GM18858 (cell line): Measurements from ENCODE around the gene COL20A1.

Experiments used
- ATAC-seq: cut with Tn5 transposase; IDR thresholded peaks from one replicate; pipeline ENCODE4 v1.9.1; 2021; ENCODE audit not compliant: unreplicated experiment

COL20A1 gene

DNA sequence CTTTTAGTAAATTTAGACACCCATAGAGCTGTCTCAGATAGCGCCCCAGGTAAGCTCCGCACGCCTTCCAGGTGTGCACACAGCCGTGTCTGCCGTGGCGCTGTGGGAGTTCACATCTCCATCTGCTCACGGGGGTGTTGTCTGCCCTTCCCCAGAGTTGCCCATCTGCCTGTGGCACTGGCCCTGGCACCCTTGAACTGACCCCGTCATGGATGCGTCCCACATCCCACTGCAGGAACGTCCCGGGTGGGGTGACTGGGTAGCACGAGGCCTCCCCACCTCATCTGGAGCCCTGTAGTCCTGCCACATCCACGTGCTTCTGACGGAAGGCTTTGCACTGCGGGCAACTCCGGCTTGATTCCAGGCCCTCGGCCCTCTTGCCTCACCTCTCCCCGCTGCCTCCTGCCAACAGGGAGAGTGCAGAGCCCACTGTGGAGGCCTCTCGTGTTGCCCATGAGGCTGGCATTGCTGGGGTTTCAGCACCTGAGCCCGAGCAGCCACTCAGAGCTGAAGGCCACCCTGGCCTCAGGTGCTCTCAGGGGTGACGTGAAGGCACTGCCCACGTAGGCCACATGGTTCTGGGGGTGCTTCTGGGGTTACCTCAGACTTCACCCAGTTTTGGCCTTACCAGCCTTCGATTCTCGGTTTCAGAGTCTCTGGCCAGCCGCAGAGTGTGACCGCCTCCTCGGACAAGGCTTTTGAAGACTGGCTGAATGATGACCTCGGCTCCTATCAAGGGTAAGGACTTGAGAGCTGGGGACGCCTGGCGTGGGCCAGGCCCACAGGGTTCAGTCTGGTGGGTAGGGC, 15.3 kb upstream of the COL20A1 start:
- no peak for ATAC-seq

DNA sequence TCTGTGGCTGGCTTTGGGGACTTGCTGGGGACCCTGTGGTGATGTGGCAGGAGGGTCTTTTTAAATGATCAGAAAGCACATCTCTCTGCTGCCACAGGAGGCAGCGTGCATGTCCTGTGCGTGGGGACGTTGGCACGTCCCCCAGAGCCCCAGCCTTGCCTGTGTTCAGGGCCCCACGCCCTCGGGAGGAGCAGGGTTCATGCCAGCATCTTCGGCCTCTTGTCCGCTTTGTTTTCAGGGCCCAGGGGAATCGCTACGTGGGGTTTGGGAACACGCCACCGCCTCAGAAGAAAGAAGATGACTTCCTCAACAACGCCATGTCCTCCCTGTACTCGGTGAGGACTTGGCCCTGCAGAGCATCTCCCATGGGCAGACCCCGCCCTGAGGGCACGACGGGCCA, 14.3 kb upstream of the COL20A1 start:
- no peak for ATAC-seq

DNA sequence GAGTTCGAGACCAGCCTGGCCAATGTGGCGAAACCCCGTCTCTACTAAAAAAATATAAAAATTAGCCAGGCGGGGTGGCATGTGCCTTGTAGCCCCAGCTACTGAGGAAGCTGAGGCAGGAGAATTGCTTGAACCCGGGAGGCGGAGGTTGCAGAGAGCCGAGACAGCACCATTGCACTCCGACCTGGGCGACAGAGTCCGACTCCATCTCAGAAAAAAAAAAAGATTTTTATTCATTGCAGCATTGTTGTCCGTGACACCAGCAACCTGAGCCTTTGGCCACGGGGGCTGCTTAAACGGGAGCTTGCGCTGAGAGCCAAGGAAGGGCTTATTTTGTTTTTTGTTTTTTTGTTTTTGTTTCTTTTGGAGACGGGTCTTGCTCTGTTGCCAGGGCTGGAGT, 13.1 kb upstream of the COL20A1 start:
- no peak for ATAC-seq

DNA sequence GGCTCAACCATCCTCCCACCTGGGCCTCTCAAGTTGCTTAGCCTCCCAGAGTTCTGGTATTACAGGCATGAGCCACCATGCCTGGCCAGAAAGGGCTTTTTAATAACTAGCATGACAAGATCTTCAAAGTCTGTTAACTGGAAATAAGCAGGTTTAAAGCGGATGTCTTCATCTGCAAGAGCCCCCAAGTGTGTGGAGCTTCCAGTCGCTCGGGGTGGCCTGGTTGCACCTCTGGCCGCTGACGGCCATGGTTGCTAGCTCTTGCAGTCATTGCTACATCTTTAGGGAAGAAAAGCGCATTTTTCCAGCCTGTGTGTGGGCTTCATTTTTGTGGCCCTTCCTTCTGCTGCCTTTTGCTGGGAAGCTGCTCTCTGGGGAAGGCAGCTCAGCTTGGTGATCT, 12.6 kb upstream of the COL20A1 start:
- ATAC-seq: no peak

DNA sequence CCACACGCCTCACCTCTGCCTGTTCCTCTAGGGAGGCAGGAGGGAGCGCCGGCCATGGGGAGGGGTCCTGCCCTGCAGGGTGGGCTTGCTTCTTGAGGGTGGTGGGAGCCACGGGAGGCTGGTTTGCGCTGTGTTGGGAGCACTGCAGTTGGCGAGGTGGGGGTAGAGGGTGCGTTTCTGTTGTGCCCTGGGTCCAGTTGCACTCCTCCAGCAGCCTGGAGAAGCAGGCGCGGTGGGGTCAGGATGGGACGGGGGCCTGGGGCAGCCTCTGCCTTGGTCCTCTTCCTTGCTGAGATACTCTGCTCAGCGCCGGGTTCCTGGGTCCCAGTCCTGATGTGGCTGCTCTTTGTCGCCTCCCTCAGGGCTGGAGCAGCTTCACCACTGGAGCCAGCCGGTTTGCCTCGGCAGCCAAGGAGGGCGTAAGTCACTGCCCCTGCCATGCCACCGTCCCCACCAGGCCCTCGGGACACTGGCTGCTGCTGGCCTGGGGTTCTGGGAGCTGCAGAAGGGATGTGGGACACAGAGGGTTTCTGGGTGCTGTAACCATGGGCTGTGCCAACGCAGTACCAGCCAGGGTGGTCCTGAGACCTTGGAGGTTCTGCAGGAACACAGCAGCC, 11.9 kb upstream of the COL20A1 start:
- no peak for ATAC-seq

DNA sequence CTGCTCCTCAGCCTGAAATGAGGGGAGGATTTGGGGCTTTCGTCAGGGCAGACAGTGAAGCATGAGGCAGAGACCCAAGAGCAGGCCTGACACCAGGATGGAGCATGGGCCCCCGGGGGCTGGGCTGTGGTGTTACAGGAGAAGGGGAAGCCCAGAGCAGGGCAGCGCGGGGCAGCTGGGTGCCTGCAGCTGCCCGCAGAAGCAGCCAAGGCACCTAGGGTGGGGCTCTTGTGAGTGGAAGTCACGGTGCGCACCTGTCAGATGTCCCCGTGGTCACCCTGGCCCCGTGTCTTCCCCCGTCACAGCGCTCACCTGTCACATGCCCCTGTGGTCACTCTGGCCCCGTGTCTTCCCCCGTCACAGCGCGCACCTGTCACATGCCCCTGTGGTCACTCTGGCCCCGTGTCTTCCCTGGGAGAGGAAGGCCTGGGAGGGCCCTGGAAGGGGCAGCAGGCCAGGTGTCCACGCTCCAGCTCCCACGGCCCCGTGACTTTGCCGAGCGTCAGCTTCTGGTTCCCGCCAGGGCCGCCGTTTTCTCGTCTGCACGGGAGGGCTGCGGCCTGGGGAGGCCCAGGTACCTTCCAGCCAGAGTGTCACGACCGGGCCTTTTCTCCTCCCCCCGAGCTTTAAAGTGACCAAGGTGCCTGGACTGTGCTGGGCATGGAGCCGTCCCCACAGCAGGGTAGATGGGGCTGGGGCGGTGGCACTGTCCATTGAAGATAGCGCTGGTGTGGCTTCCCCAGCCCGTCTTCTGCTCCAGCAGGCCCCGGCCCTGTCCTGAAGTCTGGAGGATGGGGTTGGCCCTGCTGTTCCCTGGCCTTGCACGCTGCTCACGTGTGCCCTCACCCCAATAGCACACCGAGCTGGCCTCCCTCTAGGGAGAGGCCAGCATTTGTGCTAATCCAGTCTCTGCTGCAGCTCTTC, 11.0 kb upstream of the COL20A1 start:
- no peak for ATAC-seq

DNA sequence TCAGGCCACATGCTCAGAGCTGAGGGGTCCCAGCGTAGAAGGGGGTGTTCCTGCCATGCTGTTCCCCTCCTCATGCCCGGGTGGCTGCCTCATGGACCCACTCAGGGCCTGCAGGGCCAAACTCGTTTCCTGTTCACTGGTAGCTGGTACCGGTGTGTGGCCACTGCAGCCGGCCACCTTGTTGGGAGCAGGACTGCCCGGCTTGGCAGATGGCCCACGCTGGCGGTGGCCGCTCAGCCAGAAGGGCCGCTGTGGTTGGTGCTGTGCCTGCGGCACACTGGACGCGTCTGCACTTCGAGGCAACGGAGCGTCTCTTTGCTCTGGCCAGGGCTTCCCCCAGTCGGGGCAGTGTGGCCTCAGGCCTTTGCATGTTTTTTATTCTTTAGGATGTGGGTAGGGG, 10.0 kb upstream of the COL20A1 start:
- no peak for ATAC-seq

DNA sequence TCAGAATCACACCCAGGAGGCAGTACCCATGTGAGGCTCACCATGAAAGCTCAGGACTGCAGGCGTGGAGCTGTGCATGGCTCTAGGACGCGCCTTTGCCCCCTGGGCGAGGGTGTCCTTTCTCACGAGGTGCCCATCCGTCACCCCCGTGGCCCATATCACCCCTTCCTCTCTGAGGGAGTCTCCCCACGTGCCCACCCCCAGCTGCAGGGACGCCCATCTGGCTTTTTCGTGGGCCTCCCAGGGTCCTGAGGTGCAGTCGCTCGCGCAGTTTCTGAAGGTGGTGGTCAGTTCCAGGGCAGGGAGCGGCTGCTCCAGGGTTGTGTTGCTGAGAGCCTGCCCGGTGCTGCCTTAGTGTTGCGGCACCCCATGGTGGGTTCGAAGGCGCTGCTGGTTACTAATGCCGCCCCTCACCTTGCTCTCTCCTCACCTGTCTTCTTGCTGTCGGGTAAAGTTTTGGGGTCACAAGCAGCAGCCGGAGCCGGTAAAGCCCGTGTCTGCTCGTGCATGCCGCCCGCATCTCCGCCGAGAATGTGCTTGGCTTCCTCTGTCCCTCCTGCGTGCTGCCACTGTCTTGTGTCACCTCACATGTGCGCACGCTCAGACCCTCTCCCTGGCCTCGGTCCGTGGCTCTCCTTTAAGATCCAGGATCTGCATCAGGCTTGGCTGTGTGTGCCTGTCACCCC, 9.4 kb upstream of the COL20A1 start:
- no peak for ATAC-seq

DNA sequence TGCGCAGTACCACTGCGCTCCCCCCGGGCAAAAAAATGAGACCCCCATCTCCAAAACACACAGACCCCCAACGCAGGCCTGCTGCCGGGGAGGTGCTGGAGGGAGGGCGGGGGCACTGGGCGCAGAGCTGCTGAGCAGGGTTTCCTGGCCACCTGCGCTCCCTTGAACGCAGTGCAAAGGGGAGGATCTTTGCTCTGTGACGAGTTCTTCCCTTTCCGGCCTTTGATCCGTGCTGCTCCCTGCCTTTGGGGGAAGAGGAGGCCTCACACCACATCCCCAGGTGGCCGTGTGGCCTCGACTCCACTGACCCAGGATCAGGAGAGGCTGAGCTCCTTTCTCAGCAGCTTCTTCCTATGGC, 8.9 kb upstream of the COL20A1 start:
- no peak for ATAC-seq

DNA sequence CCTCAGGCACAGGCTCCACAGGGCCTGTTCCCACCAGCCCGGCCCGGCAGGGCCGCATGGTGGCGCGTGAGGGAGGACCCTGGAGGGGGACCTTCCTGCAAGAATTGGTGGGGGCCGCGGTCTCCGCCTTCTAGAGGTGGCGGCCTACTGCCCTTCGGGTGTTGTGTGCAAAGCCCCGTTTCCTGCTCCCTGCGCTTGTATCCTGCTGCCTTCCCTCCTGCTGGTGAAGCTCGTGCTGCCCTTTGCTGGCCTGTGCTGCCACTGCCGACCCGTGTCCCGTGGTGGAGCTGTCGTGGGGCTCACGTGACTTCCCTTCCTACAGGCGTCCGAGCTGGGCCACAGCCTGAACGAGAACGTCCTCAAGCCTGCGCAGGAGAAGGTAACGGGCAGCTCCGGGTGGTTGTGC, 8.4 kb upstream of the COL20A1 start:
- no peak for ATAC-seq

DNA sequence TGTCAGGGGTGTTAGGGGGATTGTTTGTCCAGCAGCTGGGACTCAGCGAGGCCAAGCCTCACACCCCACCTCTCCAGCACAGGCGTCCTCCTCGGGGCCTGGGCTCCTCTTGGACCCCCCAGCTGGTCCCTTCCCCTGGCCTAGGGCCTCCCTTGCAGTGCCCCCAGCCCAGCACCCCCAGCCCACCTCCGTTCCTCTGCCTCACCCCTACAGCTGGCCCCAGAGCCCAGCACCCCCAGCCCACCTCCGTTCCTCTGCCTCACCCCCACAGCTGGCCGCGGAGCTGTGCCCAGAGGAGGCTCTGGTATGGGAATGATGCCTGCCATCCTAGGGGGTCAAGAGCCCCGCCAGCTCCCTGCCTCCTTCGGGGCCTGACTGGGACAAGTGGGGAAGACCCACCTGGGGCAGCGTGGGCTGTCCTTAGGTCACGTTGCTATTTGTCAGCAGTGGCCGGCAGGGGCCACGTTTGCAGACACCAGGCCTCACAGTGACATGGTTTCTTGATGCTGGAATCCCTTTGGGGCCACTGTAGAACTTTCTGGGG, 7.9 kb upstream of the COL20A1 start:
- ATAC-seq: no peak

DNA sequence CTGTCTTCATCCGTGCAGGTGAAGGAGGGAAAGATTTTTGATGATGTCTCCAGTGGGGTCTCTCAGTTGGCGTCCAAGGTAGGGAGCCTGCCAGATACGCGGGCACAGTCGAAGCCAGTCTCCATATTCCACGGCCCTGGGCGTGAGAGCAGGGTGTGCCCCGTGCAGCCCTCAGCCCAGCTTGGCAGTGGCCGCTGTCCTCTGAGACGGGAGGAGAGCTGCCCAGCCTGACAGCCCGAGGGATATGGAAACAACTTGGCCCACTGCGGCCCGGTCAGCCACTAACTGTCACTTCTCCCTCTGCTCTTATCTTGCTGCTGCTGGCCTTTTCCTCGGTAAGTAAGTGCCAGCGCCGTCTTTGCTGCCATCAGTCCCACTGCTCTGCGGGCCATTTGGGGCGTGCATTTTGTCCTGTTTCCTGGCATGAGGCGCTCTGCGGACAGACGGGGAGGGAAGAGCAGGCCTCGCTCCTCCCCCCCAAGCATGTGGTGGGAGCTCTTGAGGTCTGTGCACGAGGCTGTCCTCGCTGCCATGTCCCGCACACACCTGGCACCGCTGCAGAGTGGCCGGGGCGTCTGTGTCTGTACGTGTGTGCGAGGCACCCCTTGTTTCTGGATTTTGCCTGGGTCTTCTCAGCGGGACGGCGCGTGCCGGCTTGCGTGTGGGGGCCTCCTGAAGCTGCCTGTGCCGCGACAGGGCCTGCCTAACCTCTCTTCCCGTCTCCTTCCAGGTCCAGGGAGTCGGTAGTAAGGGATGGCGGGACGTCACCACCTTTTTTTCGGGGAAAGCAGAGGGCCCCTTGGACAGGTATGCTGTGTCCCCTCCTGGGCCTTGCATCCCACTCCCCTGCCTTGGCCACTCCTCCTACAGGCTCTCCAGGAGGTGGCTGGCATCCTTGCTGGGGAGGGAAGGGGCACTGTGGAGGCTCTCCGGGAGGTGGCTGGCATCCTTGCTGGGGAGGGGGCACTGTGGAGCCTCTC, 7.1 kb upstream of the COL20A1 start:
- no peak for ATAC-seq

DNA sequence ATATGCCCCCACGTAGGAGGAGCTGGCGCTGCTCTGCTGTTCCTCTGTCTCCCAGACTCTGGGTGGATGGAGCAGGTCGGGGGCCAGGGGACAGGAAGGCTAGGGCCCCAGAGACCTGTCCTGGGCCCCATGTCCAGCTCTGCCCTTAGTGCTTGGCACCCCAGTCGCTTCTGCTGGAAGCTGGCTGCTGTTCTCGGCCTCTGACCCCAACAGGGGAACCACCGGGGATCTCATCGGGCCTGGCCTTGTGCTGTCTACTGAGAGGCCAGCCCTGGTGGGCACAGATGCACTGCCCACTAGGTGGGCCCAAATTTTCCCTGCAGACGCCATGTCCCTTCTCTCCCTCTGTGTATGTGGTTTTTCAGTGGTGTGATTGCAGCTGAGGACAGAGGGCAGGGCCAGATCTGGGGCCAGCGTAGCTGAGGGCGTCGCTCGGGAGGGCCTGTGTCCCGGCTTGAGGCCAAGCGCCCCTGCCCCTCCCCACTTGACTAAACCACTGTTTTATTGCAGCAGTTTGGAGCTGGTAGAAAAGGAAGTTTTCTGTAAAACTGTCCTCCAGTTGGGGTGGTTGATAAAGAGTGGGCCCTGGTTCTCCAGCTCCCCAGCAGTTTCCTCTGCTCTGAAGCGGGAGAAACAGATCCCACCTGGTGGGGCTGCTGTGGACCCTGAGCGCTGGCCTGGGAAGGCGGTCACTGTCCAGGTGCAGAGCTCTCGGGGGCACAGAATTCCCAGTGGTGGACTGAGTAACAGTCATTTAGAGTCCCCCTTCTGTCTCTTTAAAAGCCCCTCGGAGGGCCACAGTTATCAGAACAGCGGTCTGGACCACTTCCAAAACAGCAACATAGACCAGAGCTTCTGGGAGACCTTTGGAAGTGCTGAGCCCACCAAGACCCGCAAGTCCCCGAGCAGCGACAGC, 5.9 kb upstream of the COL20A1 start:
- no peak for ATAC-seq

DNA sequence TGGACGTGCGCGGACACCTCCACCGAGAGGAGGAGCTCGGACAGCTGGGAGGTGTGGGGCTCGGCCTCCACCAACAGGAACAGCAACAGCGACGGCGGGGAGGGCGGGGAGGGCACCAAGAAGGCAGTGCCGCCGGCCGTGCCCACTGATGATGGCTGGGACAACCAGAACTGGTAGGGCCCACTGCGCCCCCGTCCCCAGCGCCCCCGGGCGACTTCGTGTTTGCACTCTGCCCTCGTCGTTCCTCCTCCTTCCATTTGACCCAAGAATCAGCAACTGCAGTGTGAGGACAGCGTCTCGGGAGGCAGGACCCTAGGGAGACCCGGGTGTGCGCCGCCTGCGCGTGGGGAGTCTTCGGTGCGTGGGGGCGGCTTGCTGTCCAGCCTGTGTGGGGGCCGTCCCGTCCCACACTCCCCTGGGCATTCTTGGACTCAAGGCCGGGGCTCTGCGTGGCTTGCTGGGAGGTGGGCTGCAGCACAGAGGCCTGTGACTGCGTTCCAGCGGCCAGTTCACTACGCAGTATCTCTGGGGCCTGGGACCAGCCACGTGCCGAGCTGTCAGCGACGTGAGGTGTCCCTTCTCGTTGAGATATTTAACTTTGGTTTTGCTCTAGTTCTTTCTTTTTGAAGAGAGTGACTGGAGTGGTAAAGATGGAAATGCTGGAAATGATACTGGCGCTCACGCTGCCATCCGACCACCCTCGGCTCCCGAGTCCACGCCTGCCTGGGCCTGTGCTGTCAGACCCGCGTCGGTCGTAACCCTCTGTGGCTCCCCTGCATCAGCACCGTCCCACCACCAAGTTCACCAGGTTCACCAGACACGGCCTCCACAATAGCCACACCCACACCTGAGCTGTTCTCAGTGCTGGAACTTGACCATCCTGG, 5.0 kb upstream of the COL20A1 start:
- ATAC-seq: no peak

DNA sequence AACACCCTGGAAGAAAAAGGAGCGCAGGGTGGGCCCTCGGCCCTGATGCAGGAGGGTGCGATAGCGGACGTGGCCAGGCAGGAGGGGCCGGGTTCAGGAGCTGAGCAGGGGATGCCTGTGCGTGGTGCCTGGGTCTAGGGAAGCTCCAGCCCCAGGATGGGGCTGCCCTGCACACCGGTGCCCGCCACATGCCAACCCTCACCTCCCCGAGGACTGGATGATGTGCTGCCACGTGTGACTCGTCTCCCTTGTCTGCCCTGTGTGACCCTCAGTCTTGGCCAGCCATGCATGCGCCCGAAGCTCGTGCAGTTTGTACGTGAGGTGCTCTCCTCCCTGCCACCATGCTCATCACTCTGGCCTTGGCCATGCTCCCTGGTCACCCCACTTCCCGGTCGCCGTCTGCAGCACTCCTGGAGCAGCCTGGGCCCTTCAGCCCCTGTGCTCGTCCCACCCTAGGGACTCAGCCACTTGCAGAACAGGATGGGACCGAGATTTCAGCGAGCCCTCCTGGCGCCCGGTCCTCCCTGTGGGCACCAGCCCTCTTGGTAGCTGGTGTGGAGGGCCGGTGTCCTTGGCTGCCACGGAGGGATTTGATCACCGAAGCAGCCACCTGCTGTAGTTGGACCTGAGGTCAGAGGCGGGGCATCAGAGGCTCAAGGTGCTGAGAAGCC, 4.3 kb upstream of the COL20A1 start:
- no peak for ATAC-seq

DNA sequence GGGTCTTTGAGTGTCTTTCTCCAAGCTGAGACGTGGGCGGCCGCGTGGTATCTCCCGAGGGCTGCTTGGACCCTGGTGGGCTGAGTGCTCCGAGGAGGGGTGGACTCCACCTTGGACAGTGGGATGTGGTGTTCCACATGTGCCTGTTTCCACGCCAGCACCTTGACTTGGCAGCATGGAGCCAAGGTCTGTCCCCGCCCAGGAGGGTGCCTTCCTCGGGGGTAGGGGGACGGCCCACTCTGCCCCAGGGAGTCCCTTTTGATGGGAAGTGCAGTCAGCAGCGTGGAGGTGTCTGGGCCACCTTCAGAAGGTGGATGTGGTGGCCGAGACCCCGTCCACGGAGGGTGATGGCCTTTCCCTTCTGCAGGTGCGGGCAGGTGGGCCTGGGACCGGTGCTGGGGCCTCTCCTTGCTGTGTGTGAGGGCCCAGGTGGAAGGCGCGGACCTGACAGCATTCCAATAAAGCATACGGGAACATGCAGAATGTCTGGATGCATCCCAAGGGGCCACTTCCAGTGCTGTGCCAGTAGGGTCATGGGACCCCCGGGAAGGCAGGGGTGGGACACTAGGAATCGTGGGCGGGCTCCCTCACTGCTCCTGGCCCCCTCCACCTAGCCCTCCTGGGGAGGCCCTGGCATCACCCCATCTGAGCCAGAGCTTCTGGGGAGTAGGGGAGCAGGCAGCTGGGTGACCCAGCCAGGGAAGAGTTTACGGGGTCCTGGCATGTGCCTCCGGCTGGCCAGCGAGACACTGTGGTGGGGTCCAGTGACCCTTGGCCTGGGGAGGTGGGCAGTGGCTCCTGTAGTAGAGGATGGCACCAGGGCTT, 3.5 kb upstream of the COL20A1 start:
- ATAC-seq: no peak
